HepG2 (cell line): ENCODE data around the gene TJAP1. TPM values are rescaled to one million over a fixed set of nuclear protein-coding genes. Genes with fewer than 3 reads are reported as not detected.

Experiments used
- AKAP8 ChIP-seq: sonication (generic); formaldehyde crosslinking; IDR thresholded peaks from 2 replicates; pipeline ENCODE4 v1.5.1; 2020; ENCODE audit warnings: mild to moderate bottlenecking, missing genetic modification reagents
- CEBPZ ChIP-seq: IDR thresholded peaks from 2 replicates; pipeline ENCODE4 v1.6.1; 2012; ENCODE audit warnings: low read length, improper control_type of control experiment
- CSRNP1 ChIP-seq: sonication (generic); formaldehyde crosslinking; IDR thresholded peaks from 2 replicates; pipeline ENCODE4 v1.8.1; 2023; ENCODE audit warnings: mild to moderate bottlenecking, missing genetic modification reagents
- HBP1 ChIP-seq: IDR thresholded peaks from 2 replicates; pipeline ENCODE4 v1.6.1; 2016; ENCODE audit warnings: low read depth, control low read depth
- HHEX ChIP-seq: IDR thresholded peaks from 2 replicates; pipeline ENCODE4 v1.6.1; 2016; ENCODE audit warnings: control low read depth
- HNRNPH1 ChIP-seq: fragments of 200-400 bp; formaldehyde crosslinking; optimal IDR thresholded peaks from 2 replicates; pipeline ENCODE3; 2017; ENCODE audit warnings: mild to moderate bottlenecking, low read depth, low read length
- HNRNPK ChIP-seq: fragments of 200-400 bp; formaldehyde crosslinking; IDR thresholded peaks from 2 replicates; pipeline ENCODE4 v1.6.1; 2018; ENCODE audit warnings: low read length, low read depth, moderate library complexity, mild to moderate bottlenecking; ENCODE audit not compliant: poor library complexity, severe bottlenecking
- JUNB ChIP-seq: sonication (generic); formaldehyde crosslinking; IDR thresholded peaks from 2 replicates; pipeline ENCODE4 v1.8.0; 2022; ENCODE audit warnings: missing genetic modification reagents, mild to moderate bottlenecking, borderline replicate concordance
- POLR2AphosphoS5 ChIP-seq: IDR thresholded peaks from 2 replicates; pipeline ENCODE4 v1.6.1; 2012; ENCODE audit warnings: low read depth, low read length
- SALL1 ChIP-seq: sonication (generic); formaldehyde crosslinking; IDR thresholded peaks from 2 replicates; pipeline ENCODE4 v1.8.0; 2022; ENCODE audit warnings: mild to moderate bottlenecking, missing genetic modification reagents
- TAF1 ChIP-seq: sonication (generic); formaldehyde crosslinking; IDR thresholded peaks from 2 replicates; pipeline ENCODE4 v1.4.0; 2020; ENCODE audit warnings: missing genetic modification reagents
- ZFP36L2 ChIP-seq: sonication (generic); formaldehyde crosslinking; IDR thresholded peaks from 2 replicates; pipeline ENCODE4 v1.4.0; 2020; ENCODE audit warnings: missing genetic modification reagents
- ZMYM2 ChIP-seq: sonication (generic); formaldehyde crosslinking; IDR thresholded peaks from 2 replicates; pipeline ENCODE4 v1.8.0; 2022; ENCODE audit warnings: mild to moderate bottlenecking, missing genetic modification reagents
- ZNF292 ChIP-seq: sonication (generic); formaldehyde crosslinking; IDR thresholded peaks from 2 replicates; pipeline ENCODE4 v1.8.1; 2022; ENCODE audit warnings: mild to moderate bottlenecking, low read depth, missing genetic modification reagents, borderline replicate concordance
- ZNF30 ChIP-seq: sonication (generic); formaldehyde crosslinking; IDR thresholded peaks from 2 replicates; pipeline ENCODE4 v1.5.0; 2020; ENCODE audit warnings: mild to moderate bottlenecking, missing genetic modification reagents
- ZNF382 ChIP-seq: sonication (generic); formaldehyde crosslinking; IDR thresholded peaks from 2 replicates; pipeline ENCODE4 v1.5.0; 2020; ENCODE audit warnings: missing genetic modification reagents, mild to moderate bottlenecking, borderline replicate concordance
- ZNF567 ChIP-seq: sonication (generic); formaldehyde crosslinking; IDR thresholded peaks from 2 replicates; pipeline ENCODE4 v1.8.1; 2023; ENCODE audit warnings: mild to moderate bottlenecking, missing genetic modification reagents, borderline replicate concordance
- ZNF776 ChIP-seq: sonication (generic); formaldehyde crosslinking; IDR thresholded peaks from 2 replicates; pipeline ENCODE4 v1.4.0; 2020; ENCODE audit warnings: mild to moderate bottlenecking, missing genetic modification reagents
- ZNF788 ChIP-seq: sonication (generic); formaldehyde crosslinking; IDR thresholded peaks from 2 replicates; pipeline ENCODE4 v1.5.0; 2020; ENCODE audit warnings: mild to moderate bottlenecking, missing genetic modification reagents, borderline replicate concordance
- ZNF883 ChIP-seq: sonication (generic); formaldehyde crosslinking; IDR thresholded peaks from 2 replicates; pipeline ENCODE4 v1.5.1; 2020; ENCODE audit warnings: mild to moderate bottlenecking, missing genetic modification reagents; ENCODE audit errors: not compliant biosample characterization
- polyA plus RNA-seq, 8 experiments: library from polyadenylated mRNA; depleted of rRNA in 3 of 8; stranded (reverse) in 7 of 8; unstranded in 1 of 8; fragments of >200 nt; fragmentation: Illumina TruSeq in 4 of 8; extraction: Trizol in 4 of 8; gene quantifications; 2 replicates each; pipeline versions ENCODE4 v1.2.1 to v1.2.3, GENCODE V29; 2011 to 2016; ENCODE audit warnings: low read depth in 4 of 8, missing spikeins in 1 of 8, mixed read lengths in 1 of 8; ENCODE audit not compliant: insufficient read depth in 1 of 8
- total RNA-seq, 5 experiments: library from RNA; depleted of rRNA; stranded (reverse); fragments of >200 nt; fragmentation: Illumina TruSeq; extraction: Trizol; gene quantifications; 2 replicates each; pipeline ENCODE4 v1.2.3, GENCODE V29; 2016; ENCODE audit warnings: low read depth in 1 of 5
- TF ChIP-seq, protein P1 (sequence below): sonication (generic); formaldehyde crosslinking; IDR thresholded peaks from 2 replicates; pipeline ENCODE4 v1.5.1; 2020; ENCODE audit warnings: missing genetic modification reagents, mild to moderate bottlenecking, borderline replicate concordance

TJAP1 gene
- total and polyA plus RNA-seq, 2 of the 13 experiments (the other 11 are each of a cell fraction or from before 2014, with no cell fraction given): 15.7 to 41.6 TPM

- TF ChIP-seq, protein P1, sequence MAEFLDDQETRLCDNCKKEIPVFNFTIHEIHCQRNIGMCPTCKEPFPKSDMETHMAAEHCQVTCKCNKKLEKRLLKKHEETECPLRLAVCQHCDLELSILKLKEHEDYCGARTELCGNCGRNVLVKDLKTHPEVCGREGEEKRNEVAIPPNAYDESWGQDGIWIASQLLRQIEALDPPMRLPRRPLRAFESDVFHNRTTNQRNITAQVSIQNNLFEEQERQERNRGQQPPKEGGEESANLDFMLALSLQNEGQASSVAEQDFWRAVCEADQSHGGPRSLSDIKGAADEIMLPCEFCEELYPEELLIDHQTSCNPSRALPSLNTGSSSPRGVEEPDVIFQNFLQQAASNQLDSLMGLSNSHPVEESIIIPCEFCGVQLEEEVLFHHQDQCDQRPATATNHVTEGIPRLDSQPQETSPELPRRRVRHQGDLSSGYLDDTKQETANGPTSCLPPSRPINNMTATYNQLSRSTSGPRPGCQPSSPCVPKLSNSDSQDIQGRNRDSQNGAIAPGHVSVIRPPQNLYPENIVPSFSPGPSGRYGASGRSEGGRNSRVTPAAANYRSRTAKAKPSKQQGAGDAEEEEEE (CRISPR knock-in tag): no peak
- peak; percentile 73 for TF ChIP-seq ZNF883 (CRISPR knock-in tag)
- TF ChIP-seq CSRNP1 (CRISPR knock-in tag): peak; percentile 69
- TF ChIP-seq HHEX (CRISPR knock-in tag): 0 out of 2 replicates have a peak, but pooled peaks have one; percentile 33
- TF ChIP-seq ZMYM2 (CRISPR knock-in tag): peak; percentile 71; the same call in 1 of the 2 replicates
- peak; percentile 94 for TF ChIP-seq TAF1 (CRISPR knock-in tag)
- TF ChIP-seq ZNF30 (CRISPR knock-in tag): no peak
- 0 out of 2 replicates have a peak, but pooled peaks have one; percentile 67 for TF ChIP-seq AKAP8 (CRISPR knock-in tag)
- no peak for TF ChIP-seq ZNF382 (CRISPR knock-in tag)
- peak; percentile 93 for TF ChIP-seq HBP1
- peak; percentile 99 for TF ChIP-seq POLR2AphosphoS5
- peak; percentile 76; the same call in 1 of the 2 replicates for TF ChIP-seq ZNF567
- peak; percentile 80 for TF ChIP-seq SALL1
- TF ChIP-seq ZFP36L2: 0 out of 2 replicates have a peak, but pooled peaks have one; percentile 61
- TF ChIP-seq ZNF788: peak; percentile 60; the same call in 1 of the 2 replicates
- no peak for TF ChIP-seq HNRNPK
- TF ChIP-seq ZNF292: no peak
- no peak for TF ChIP-seq JUNB (CRISPR knock-in tag)
- no peak for TF ChIP-seq HNRNPH1
- no peak for TF ChIP-seq CEBPZ
- TF ChIP-seq ZNF776 (CRISPR knock-in tag): peak; percentile 70; the same call in 1 of the 2 replicates
These were observed 39.5 kb downstream of the TJAP1 start, which contains the start of the genes POLR1C and YIPF3 (continued) for GRCh38 chr6:43516697-43517504.
